Adrenal gland (tissue), 12 donors: ENCODE data around the gene SERTAD1. TPM values are rescaled to one million over a fixed set of nuclear protein-coding genes. Genes with fewer than 3 reads are reported as not detected.

Source experiments
- DNase-seq, 7 donors: peaks; one replicate each; pipeline ENCODE4 v3.0.0-alpha.2; 2019 to 2020
- H3K27ac ChIP-seq, 5 donors: fragments of 200-600 bp; sonication (generic) in 4 of 5; 1 replicate in 3 of 5; 2 replicates in 2 of 5; pipeline versions ENCODE4 v1.5.1 to v1.8.0; 2016 to 2020; ENCODE audit warnings: mild to moderate bottlenecking in 1 of 5
- H3K27me3 ChIP-seq: fragments of 200-600 bp; 2 replicates; pipeline ENCODE4 v1.8.0; 2021
- H3K36me3 ChIP-seq, 2 donors: fragments of 200-600 bp; replicated peaks in 1 of 2; 1 replicate in 1 of 2; 2 replicates in 1 of 2; pipeline versions ENCODE4 v1.5.1 to v1.8.0; 2018 to 2022
- H3K4me1 ChIP-seq, 2 donors: fragments of 200-600 bp; replicated peaks in 1 of 2; 1 replicate in 1 of 2; 2 replicates in 1 of 2; pipeline versions ENCODE4 v1.5.1 to v1.8.0; 2018 to 2021
- H3K4me3 ChIP-seq, 4 donors: fragments of 200-600 bp; sonication (generic) in 3 of 4; one replicate each; pipeline ENCODE4 v1.5.1; 2016 to 2018
- H3K9me3 ChIP-seq, 3 donors: fragments of 200-600 bp; sonication (generic) in 1 of 3; replicated peaks in 1 of 3; 1 replicate in 2 of 3; 2 replicates in 1 of 3; pipeline versions ENCODE4 v1.5.1 to v1.8.0; 2016 to 2021
- CTCF ChIP-seq, 6 experiments: fragments of 450-650 bp in 4 of 6; fragments of 200-600 bp in 2 of 6; sonication (generic) in 1 of 6; IDR thresholded peaks; 1 replicate in 5 of 6; 2 replicates in 1 of 6; pipeline versions ENCODE4 v1.5.1 to v1.8.0; 2016 to 2021; ENCODE audit warnings: antibody characterized with exemption in 6 of 6, mild to moderate bottlenecking in 2 of 6, moderate library complexity in 1 of 6
- POLR2A ChIP-seq, 2 donors: fragments of 450-650 bp; IDR thresholded peaks; one replicate each; pipeline ENCODE4 v1.6.1; 2017; ENCODE audit warnings: antibody characterized with exemption in 2 of 2, mild to moderate bottlenecking in 2 of 2, moderate library complexity in 1 of 2
- WGBS, 4 donors: extraction: QIAGEN DNeasy Blood & Tissue Kit in 2 of 4; methylation state at CpG; one replicate each; pipeline versions ENCODE4 v1.1.5 to v1.1.7; 2013 to 2017; 5-methylcytosine and 5-hydroxymethylcytosine counted together
- intact Hi-C, 2 donors: fragments of 100-400 bp; cut with DNase I; formaldehyde crosslinking; loops; one replicate each; pipeline versions ENCODE4 v1.14.1 to v1.15.0; 2022 to 2023
- polyA plus RNA-seq, 3 donors: library from polyadenylated mRNA; stranded (reverse); fragments of 200-250 nt in 2 of 3; fragments of 350-450 nt in 1 of 3; fragmentation: Illumina TruSeq in 1 of 3; extraction: RNeasy Lipid Tissue Mini Kit (QIAGEN cat#74804) in 1 of 3; gene quantifications; one replicate each; pipeline ENCODE4 v1.2.3, GENCODE V29; 2013 to 2014
- total RNA-seq, 9 donors: library from RNA; depleted of rRNA in 4 of 9; stranded (reverse); fragments of >200 nt in 4 of 9; fragments of 120-200 nt in 1 of 9; fragmentation: NEBNext Ultra II Directional in 1 of 9; extraction: Animal tissue kit (Norgen Biotek cat#: 25700) in 1 of 9; gene quantifications; one replicate each; pipeline versions ENCODE4 v1.1.0 to v1.2.4, GENCODE V29; 2013 to 2023
- donor health status: healthy with polysubstance abuse.
- donor health status: Bipolar disorder and iron deficiency.
- donor health status: DM: yes; HTN: yes; CAD: no.
- donor health status: DM: no; HTN: no; CAD: no.
- donor health status: DM: no; HTN: no; CAD: no.
- donor health status: DM: yes; HTN: yes; CAD: no.

Gene SERTAD1
- total and polyA plus RNA-seq, 12 donors = 1.7 to 20.8 (median 13.0) TPM

- Histone ChIP-seq H3K27ac (peak overlapping the region in 2 of 5 donors; percentile 7 to 40), H3K36me3 (peaks cover 0 to 12% of the 10 kb centered on the region in 2 donors), H3K4me3 (no peak overlapping the region), H3K9me3 (no peaks in the 10 kb centered on the region), H3K4me1 (peaks cover 6 to 42% of the 10 kb centered on the region in 2 donors), H3K27me3 (no peaks in the 10 kb centered on the region)
- TF ChIP-seq CTCF (IDR thresholded peaks at IDR 0.05) = no peak
- no peak for TF ChIP-seq POLR2A (IDR thresholded peaks at IDR 0.05)
- intact Hi-C loops = no loop called here
- 85 to 89% (median 87%) methylated on average over 12 to 31 of the region's 31 CpGs for WGBS, 4 donors
- DNase-seq = no peak
Measured at GRCh38 chr19:40422748-40423566, 2.8 kb downstream of the SERTAD1 start.

- DNase-seq = no peak
- Histone ChIP-seq H3K27me3 (no peaks in the 10 kb centered on the region), H3K4me1 (peaks cover 6 to 43% of the 10 kb centered on the region in 2 donors), H3K4me3 (no peak overlapping the region), H3K36me3 (peaks cover 0 to 12% of the 10 kb centered on the region in 2 donors), H3K9me3 (no peaks in the 10 kb centered on the region), H3K27ac (peak overlapping the region; percentile 94 to 99 (median 98))
- WGBS, 4 donors = 71 to 82% (median 78%) methylated on average over 16 of the region's 16 CpGs
- intact Hi-C loops = no loop called here
- TF ChIP-seq POLR2A (IDR thresholded peaks at IDR 0.05) (no peak), CTCF (IDR thresholded peaks at IDR 0.05) (no peak)
Measured at GRCh38 chr19:40421993-40422747, 3.6 kb downstream of the SERTAD1 start.

GRCh38 chr19:40420766-40421765 is 4.7 kb downstream of the SERTAD1 start:
- H3K36me3 ChIP-seq = peaks cover 0 to 12% of the 10 kb centered on the region in 2 donors
- peak; percentile 95 to 97 (median 96) for DNase-seq
- WGBS, 4 donors = 2 to 5% (median 3%) methylated on average over 24 to 56 of the region's 56 CpGs
- TF ChIP-seq POLR2A (IDR thresholded peaks at IDR 0.05) (peak; percentile 72 to 96), CTCF (IDR thresholded peaks at IDR 0.05) (peak; percentile 85 to 95 (median 94))
- intact Hi-C loops = no loop called here
- peak overlapping the region; percentile 94 to 99 (median 98) for H3K27ac ChIP-seq
- H3K4me3 ChIP-seq = peak overlapping the region; percentile 6 to 63 (median 36)
- no peaks in the 10 kb centered on the region for H3K9me3 ChIP-seq
- H3K27me3 ChIP-seq = no peaks in the 10 kb centered on the region
- H3K4me1 ChIP-seq = peaks cover 6 to 47% of the 10 kb centered on the region in 2 donors
